ENCODE data around the gene SP100. TPM values are rescaled to one million over a fixed set of nuclear protein-coding genes. Genes with fewer than 3 reads are reported as not detected.

The SP100 gene
- total RNA-seq, 3 donors from 2014 or later, result 83.1 to 130 (median 101) TPM

DNA sequence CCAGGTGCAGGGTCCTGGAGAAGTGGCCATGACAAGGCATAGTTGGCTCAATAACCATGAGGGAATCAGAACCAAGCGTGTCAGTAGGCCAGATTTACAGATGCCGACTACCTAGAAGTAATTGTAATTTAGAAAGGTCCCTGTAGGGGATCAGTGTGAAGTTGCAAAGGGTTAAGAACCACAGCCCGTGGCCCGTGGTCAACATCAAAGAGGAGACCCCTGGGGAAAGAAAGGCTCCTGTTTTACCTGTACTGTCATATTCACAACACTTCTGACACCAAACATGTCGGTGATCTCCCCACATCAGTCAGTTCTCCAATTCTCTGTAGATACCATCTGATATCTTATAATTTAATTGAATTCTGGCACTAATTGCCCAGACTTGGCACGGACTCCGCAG is 31.0 kb downstream of the SP100 start:
- DNase-seq (no peak), ATAC-seq (no peak)
- no peaks in the 10 kb centered on the region for H3K9me3 ChIP-seq
- H3K4me1 ChIP-seq (ENCODE audit: low read depth), result no peaks in the 10 kb centered on the region
- H3K36me3 ChIP-seq (ENCODE audit: low read depth), result no peaks in the 10 kb centered on the region
- intact Hi-C loops (cut with DNase I, micrococcal nuclease), result no loop called here
- H3K4me3 ChIP-seq, result no peak overlapping the region
- TF ChIP-seq, protein P1, sequence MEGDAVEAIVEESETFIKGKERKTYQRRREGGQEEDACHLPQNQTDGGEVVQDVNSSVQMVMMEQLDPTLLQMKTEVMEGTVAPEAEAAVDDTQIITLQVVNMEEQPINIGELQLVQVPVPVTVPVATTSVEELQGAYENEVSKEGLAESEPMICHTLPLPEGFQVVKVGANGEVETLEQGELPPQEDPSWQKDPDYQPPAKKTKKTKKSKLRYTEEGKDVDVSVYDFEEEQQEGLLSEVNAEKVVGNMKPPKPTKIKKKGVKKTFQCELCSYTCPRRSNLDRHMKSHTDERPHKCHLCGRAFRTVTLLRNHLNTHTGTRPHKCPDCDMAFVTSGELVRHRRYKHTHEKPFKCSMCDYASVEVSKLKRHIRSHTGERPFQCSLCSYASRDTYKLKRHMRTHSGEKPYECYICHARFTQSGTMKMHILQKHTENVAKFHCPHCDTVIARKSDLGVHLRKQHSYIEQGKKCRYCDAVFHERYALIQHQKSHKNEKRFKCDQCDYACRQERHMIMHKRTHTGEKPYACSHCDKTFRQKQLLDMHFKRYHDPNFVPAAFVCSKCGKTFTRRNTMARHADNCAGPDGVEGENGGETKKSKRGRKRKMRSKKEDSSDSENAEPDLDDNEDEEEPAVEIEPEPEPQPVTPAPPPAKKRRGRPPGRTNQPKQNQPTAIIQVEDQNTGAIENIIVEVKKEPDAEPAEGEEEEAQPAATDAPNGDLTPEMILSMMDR (IDR thresholded peaks at IDR 0.05), result no peak

DNA sequence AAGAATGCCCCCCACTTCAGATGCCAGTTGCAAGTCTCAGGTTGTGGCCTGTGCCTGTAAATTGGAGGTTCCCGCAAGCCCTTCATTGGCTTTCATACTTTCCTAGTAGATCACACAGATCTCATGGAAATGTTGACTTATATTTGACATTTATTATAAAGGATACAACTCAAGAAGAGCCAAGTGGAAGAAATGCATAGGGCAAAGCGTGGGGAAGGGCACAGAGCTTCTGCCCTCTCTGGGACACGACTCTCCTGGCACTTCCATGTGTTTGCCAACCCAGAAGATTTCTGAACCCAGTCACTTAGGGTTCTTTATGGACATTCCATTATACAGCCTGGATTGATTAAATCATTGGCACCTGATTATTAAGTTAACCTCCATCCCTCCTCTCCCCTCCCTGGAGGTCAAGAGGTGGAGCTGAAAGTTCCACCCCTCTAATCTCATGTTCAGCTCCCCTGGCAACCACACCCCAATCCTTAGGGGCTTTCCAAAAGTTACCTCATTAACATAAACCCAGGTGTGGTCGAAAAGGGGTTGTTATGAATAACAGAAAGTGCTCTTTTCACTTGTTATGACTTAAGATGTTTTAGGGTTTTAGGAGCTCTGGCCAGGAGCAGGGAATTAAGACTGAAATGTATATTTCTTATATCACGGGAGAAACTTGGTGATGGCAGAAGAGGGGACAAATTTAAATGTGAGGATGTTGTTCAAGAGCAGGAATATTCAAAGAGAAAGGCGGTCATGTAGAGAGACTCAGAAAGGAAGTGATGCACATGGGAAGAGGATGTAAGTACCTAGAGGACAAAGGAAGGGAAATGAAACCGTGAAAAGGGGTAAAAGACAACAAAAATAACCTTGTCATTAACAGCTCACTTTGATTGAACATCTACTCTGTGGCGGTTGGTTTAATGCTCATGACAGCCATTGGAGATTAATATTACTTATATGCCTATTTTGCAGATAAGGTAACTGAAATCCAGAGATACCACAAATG is 31.8 kb downstream of the SP100 start:
- DNase-seq (no peak), ATAC-seq (peak; percentile 72)
- Histone ChIP-seq H3K9me3 (no peaks in the 10 kb centered on the region), H3K4me1 (ENCODE audit: low read depth) (no peaks in the 10 kb centered on the region), H3K4me3 (no peak overlapping the region), H3K36me3 (ENCODE audit: low read depth) (no peaks in the 10 kb centered on the region)
- intact Hi-C loops (cut with DNase I, micrococcal nuclease), result no loop called here
- TF ChIP-seq, protein P1 (IDR thresholded peaks at IDR 0.05), result no peak

DNA sequence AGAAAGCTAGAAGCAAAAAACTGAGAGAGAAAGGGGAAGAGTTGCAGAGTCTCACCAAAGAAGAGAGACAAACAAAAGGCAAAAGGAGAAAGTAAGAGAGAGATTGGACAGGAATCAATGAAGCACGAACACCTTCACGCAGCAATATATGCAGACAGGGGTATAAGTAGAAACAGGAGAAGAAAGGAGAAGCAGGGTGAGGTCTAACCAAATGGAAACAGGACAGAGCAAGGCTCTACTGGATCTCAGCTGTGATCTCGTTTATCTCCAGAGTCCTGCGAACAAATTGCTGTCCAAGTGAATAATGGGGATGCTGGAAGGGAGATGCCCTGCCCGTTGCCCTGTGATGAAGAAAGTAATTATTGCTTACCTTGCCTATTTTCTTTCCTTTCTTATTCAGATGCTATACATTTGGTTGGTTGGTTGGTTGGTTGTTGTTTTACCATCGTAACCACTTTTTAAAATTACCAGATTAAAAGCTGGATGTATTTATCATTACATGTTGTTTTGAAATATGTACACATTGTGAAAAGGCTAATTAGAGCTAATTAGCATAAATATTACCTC is 34.0 kb downstream of the SP100 start:
- H3K4me1 ChIP-seq (ENCODE audit: low read depth), result no peaks in the 10 kb centered on the region
- TF ChIP-seq, protein P1 (IDR thresholded peaks at IDR 0.05), result no peak
- no peaks in the 10 kb centered on the region for H3K9me3 ChIP-seq
- no peak for DNase-seq
- no peak for ATAC-seq
- no peaks in the 10 kb centered on the region for H3K36me3 ChIP-seq (ENCODE audit: low read depth)
- no peak overlapping the region for H3K4me3 ChIP-seq
- intact Hi-C loops (cut with DNase I, micrococcal nuclease), result no loop called here

DNA sequence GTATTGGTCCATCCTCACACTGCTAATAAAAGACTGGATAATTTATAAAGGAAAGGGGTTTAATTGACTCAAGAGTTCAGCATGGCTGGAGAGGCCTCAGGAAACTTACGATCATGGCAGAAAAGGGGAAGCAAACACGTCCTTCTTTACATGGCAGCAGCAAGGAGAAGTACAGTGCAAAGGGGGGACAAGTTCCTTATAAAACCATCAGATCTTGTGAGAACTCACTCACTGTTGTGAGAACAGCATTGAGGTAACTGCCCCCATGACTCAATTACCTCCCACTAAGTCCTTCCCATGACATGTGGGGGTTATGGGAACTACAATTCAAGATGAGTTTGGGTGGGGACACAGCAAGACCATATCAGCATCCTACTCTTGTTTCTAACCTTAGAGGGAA is 37.0 kb downstream of the SP100 start:
- TF ChIP-seq, protein P1 (IDR thresholded peaks at IDR 0.05), result no peak
- no peaks in the 10 kb centered on the region for H3K36me3 ChIP-seq (ENCODE audit: low read depth)

DNA sequence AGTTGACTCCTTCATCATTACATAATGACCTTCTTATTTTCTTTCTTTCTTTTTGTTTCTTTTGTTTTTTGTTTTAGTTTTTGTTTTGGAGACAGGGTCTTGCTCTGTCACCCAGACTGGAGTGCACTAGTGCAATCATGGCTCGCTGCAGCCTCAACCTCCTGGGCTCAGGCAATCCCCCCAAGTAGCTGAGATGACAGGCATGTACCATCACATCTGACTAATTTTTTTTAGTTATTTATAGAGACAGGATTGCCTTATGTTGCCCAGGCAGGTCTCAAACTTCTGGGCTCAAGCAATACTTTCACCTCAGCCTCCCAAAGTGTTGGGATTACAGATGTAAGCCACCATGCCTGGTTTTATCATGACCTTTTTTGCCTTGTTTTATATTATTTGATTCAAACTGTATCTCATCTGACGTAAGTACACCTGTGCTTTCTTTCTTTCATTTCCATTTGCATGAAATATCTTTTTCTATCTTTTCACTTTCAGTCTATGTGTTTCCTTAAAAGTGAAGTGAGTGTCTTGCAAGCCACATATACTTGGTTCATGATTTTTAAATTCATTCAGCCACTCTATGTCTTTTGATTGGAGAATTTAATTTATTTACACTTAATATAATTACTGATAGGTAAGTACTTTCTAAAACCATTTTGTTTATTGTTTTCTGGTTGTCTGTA is 39.1 kb downstream of the SP100 start:
- H3K4me3 ChIP-seq, result no peak overlapping the region
- intact Hi-C loops (cut with DNase I, micrococcal nuclease), result no loop called here
- peaks cover 4% of the 10 kb centered on the region for H3K9me3 ChIP-seq
- TF ChIP-seq, protein P1 (IDR thresholded peaks at IDR 0.05), result no peak
- no peaks in the 10 kb centered on the region for H3K4me1 ChIP-seq (ENCODE audit: low read depth)
- no peak for DNase-seq
- H3K36me3 ChIP-seq (ENCODE audit: low read depth), result no peaks in the 10 kb centered on the region
- no peak for ATAC-seq

More for the DNA sequence above, 37.0 kb downstream of the SP100 start:
- Histone ChIP-seq H3K4me3 (no peak overlapping the region), H3K9me3 (peaks cover 4% of the 10 kb centered on the region), H3K4me1 (ENCODE audit: low read depth) (no peaks in the 10 kb centered on the region)
- ATAC-seq (no peak), DNase-seq (no peak)
- intact Hi-C loops (cut with DNase I, micrococcal nuclease), result no loop called here

All from mucosa of descending colon (tissue), 3 donors.